Panc1 (cell line): ENCODE results near the gene SUGCT.

Experiments used
- CTCF ChIP-seq: fragments of 450-650 bp; IDR thresholded peaks from 2 replicates; pipeline ENCODE4 v1.5.1; 2017; ENCODE audit warnings: mild to moderate bottlenecking
- SIN3A ChIP-seq: IDR thresholded peaks from 2 replicates; pipeline ENCODE4 v1.6.1; 2012; ENCODE audit warnings: low read depth, mild to moderate bottlenecking, low read length, moderate library complexity, borderline replicate concordance; ENCODE audit not compliant: insufficient read depth

GRCh38 chr7:40551685-40552576 is 417.1 kb downstream of the SUGCT start:
- TF ChIP-seq CTCF: no peak
- TF ChIP-seq SIN3A: no peak
